ENCODE measurements around the gene SAE1. TPM values are rescaled to one million over a fixed set of nuclear protein-coding genes. Genes with fewer than 3 reads are reported as not detected.

SAE1 gene
- total RNA-seq, 1 donor from 2014 or later: 140 TPM

DNA sequence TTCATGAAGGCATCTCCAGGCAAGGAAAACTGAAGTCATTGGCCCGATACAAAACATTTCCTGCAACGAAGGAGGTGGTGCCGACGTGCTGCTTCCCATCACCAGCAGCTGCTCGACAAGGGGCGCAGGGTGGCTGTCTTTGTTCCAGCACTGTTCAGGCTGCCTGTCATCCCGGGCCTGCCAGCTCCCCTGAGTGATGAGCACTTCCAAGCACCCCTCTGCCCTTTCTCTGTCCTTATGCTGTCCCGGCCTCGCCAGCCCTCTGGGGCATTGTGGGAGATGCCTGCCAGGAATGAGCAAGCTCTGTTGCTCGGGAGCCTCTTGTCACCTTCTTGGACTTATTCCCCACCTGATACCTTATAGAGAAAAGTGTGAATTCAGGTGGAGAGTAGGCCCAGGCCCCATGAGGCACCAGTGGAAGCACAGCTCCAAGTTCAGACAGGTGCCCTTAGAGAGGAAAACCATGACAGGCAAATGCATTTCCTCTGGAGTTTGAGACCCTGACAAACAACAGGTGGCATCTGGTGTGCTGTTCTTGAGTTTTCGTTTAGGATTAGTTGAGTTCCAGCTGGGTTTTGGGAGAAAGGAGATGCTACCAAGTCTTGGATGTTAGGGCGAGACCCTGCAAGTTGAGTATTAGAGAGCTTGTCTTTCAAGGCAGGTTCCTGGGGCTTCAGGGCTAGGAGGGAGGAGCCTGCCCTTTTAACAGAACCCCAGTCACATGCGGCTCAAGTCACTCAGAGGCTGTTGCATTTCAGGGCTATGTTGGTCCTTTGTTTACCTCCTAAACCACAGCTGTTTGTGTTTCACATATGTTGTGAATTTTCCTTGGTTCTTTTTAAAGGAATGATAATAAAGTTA, 78.9 kb downstream of the SAE1 start:
- no peak overlapping the region for H3K4me3 ChIP-seq (ENCODE audit: low read depth, low read length)
- no peak for DNase-seq (ENCODE audit: low read depth)
- TF ChIP-seq, protein P1, sequence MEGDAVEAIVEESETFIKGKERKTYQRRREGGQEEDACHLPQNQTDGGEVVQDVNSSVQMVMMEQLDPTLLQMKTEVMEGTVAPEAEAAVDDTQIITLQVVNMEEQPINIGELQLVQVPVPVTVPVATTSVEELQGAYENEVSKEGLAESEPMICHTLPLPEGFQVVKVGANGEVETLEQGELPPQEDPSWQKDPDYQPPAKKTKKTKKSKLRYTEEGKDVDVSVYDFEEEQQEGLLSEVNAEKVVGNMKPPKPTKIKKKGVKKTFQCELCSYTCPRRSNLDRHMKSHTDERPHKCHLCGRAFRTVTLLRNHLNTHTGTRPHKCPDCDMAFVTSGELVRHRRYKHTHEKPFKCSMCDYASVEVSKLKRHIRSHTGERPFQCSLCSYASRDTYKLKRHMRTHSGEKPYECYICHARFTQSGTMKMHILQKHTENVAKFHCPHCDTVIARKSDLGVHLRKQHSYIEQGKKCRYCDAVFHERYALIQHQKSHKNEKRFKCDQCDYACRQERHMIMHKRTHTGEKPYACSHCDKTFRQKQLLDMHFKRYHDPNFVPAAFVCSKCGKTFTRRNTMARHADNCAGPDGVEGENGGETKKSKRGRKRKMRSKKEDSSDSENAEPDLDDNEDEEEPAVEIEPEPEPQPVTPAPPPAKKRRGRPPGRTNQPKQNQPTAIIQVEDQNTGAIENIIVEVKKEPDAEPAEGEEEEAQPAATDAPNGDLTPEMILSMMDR (conservative IDR thresholded peaks at IDR 0.05; ENCODE audit: low read depth, low read length): no peak

DNA sequence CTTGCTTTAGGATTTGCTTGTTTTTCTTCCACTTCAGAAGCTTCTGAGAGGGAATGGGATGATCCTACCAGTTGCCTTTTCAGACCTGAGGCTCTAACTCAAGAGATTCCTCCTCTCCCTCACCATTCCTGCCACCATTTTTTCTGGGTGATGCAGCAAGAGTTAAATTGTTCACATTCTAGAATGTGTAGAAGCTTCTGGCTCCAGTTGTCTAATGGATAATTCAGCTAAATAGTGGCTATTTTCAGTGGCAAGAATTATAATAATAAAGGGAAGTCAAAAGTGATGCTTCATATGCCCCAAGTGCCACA, 79.5 kb downstream of the SAE1 start:
- TF ChIP-seq, protein P1 (conservative IDR thresholded peaks at IDR 0.05; ENCODE audit: low read depth, low read length): no peak
- H3K4me3 ChIP-seq (ENCODE audit: low read depth, low read length): no peak overlapping the region
- no peak for DNase-seq (ENCODE audit: low read depth)

DNA sequence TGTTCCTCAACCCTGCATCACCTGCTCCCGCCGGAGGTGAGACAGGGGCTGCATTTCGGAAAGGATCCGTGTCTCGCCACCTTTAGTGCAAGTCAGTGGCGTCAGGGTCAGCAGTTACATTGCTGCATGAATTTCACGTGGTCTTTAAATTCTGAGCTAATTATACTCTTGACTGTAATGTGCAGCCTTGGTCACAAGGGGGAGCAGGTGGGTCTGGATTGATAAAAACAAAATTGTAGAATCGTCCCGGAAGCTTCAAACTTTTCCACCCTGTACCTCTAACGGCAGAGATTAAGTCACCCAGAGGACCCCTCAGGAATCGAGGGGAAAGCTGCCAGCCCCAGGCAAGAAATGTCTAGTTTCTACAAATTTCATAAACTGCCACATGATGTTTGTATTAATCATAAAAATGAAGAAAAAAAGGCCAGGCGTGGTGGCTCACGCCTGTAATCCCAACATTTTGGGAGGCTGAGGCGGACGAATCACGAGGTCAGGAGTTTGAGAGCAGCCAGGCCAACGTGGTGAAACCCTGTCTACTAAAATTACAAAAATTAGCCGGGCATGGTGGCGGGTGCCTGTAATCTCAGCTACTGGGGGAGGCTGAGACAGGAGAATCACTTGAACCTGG, 80.2 kb downstream of the SAE1 start:
- TF ChIP-seq, protein P1 (conservative IDR thresholded peaks at IDR 0.05; ENCODE audit: low read depth, low read length): peak; percentile 85
- H3K4me3 ChIP-seq (ENCODE audit: low read depth, low read length): no peak overlapping the region
- no peak for DNase-seq (ENCODE audit: low read depth)

DNA sequence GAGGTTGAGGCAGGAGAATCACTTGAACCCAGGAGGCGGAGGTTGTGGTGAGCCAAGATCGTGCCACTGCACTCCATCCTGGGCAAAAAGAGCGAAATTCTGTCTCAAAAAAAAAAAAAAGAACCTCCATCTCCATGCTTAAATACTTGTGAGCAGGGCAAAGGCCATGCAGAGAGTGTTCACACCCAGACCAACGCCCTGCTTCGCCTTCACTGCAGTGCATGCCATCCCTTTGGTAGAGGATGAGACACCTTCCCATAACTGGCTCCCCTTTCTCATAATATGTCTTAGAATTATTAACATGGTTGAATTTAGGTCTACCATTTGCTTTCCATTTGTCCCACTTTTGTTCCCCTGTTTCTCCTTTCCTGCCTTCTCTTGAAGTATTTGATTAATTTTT, 84.9 kb downstream of the SAE1 start:
- TF ChIP-seq, protein P1 (conservative IDR thresholded peaks at IDR 0.05; ENCODE audit: low read depth, low read length): no peak
- DNase-seq (ENCODE audit: low read depth): no peak

DNA sequence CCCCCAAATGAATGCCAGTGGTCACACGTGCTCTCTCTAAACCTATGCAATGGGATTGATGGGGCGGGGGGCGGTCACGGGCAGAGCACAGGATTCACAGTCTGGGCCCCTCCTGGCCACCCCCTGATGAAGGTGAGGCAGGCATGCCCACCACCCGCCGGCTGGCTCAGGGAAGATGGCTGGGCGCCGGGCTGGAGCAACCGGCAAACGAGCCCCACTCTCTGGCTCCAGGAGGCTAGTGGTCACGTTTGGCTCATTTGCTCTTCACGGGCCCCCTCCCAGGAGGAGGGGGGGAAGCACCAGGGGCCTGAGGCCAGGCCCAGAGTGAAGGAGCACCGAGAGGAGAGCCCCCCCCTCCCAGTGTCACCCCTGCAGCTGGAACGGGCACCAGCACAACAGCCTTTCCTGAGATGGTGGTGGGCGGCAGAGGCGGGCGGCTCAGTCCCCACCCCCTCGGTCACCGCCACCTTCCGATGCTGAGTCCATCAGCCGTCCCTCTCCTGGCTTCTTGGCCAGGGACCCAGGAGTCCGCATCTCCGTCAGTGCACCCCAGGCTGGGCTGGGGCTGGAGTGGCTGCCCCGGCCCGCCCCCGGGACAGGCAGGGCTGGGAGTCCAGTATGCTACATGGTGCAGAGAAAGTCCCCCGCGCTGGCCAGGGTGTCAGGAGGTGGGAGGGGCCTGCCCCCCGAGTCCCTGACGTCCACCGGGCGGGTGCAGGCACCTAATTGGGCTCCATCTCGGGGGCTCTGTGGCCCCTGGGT, 90.6 kb downstream of the SAE1 start:
- DNase-seq (ENCODE audit: low read depth): no peak
- no peak overlapping the region for H3K4me3 ChIP-seq (ENCODE audit: low read depth, low read length)
- TF ChIP-seq, protein P1 (conservative IDR thresholded peaks at IDR 0.05; ENCODE audit: low read depth, low read length): no peak

More for the DNA sequence above, 84.9 kb downstream of the SAE1 start:
- H3K4me3 ChIP-seq (ENCODE audit: low read depth, low read length): no peak overlapping the region

DNA sequence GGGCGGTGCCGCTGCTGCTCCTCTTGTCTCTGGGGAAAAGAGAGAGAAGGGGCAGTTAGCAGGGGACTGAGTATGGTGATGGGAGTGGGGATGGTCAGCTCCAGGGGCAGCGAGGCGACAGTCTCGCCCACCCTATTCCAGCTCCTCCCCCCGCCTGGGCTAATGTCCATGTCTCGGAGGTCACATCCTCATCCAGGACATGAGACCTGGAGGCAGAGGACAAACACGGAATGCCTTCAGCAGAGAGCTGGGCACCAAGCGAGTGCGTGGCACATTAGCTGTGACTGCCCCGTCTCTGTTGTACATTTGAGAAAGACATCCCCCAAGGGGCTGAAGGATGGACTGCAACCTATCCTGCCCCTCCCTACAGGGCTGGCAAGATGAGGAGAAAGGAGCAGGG, 91.3 kb downstream of the SAE1 start:
- no peak overlapping the region for H3K4me3 ChIP-seq (ENCODE audit: low read depth, low read length)
- TF ChIP-seq, protein P1 (conservative IDR thresholded peaks at IDR 0.05; ENCODE audit: low read depth, low read length): no peak
- DNase-seq (ENCODE audit: low read depth): no peak
